CD4-positive, CD25-positive, alpha-beta regulatory T cell (primary cell): ENCODE results near the gene WFDC1. TPM values are rescaled to one million over a fixed set of nuclear protein-coding genes. Genes with fewer than 3 reads are reported as not detected.

Source experiments
- ATAC-seq, 2 donors: fragments of 150-1000 bp; cut with Tn5 transposase; one replicate each; pipeline ENCODE4 v1.10.0; 2021; ENCODE audit warnings: low read depth in 2 of 2, moderate number of reproducible peaks in 2 of 2, moderate library complexity in 1 of 2
- DNase-seq, 3 donors: peaks; one replicate each; pipeline versions ENCODE4 v3.0.0 to v3.0.0-alpha.2; 2012 to 2022; ENCODE audit warnings: mixed read lengths in 1 of 3
- H3K27ac ChIP-seq: one replicate; pipeline ENCODE4 v1.7.0; 2013; ENCODE audit warnings: mild to moderate bottlenecking, low read length; ENCODE audit not compliant: insufficient read depth, poor library complexity, severe bottlenecking
- H3K27me3 ChIP-seq: one replicate; pipeline ENCODE4 v1.7.0; 2013; ENCODE audit warnings: low read length; ENCODE audit not compliant: control insufficient read depth, insufficient read depth
- H3K36me3 ChIP-seq: one replicate; pipeline ENCODE4 v1.7.0; 2013; ENCODE audit warnings: mild to moderate bottlenecking, low read length, moderate library complexity; ENCODE audit not compliant: control insufficient read depth, insufficient read depth
- H3K4me1 ChIP-seq: 2 replicates; pipeline ENCODE4 v1.7.0; 2013; ENCODE audit warnings: mild to moderate bottlenecking, low read length; ENCODE audit not compliant: insufficient read depth, control insufficient read depth, poor library complexity, severe bottlenecking
- H3K4me3 ChIP-seq: one replicate; pipeline ENCODE4 v1.7.0; 2013; ENCODE audit warnings: low read depth, mild to moderate bottlenecking, low read length, moderate library complexity
- H3K9me3 ChIP-seq, 2 experiments: 1 replicate in 1 of 2; 2 replicates in 1 of 2; pipeline ENCODE4 v1.7.0; 2013; ENCODE audit warnings: low read length in 2 of 2, mild to moderate bottlenecking in 1 of 2, moderate library complexity in 1 of 2; ENCODE audit not compliant: control insufficient read depth in 2 of 2
- H3K27ac Mint-ChIP-seq, 3 donors: one replicate each; pipeline ENCODE4 v1.8.0; 2020 to 2022; ENCODE audit warnings: mild to moderate bottlenecking in 3 of 3, mixed read lengths in 3 of 3, moderate library complexity in 2 of 3
- H3K27me3 Mint-ChIP-seq: one replicate; pipeline ENCODE4 v1.8.0; 2022; ENCODE audit warnings: mild to moderate bottlenecking, mixed read lengths
- H3K36me3 Mint-ChIP-seq: one replicate; pipeline ENCODE4 v1.8.0; 2020; ENCODE audit warnings: mixed read lengths
- H3K4me1 Mint-ChIP-seq, 4 donors: one replicate each; pipeline ENCODE4 v1.8.0; 2020 to 2022; ENCODE audit warnings: mixed read lengths in 4 of 4, mild to moderate bottlenecking in 1 of 4
- H3K4me3 Mint-ChIP-seq, 4 donors: one replicate each; pipeline ENCODE4 v1.8.0; 2020 to 2022; ENCODE audit warnings: mild to moderate bottlenecking in 4 of 4, mixed read lengths in 4 of 4, moderate library complexity in 3 of 4
- H3K9me3 Mint-ChIP-seq, 7 donors: one replicate each; pipeline ENCODE4 v1.8.0; 2020 to 2022; ENCODE audit warnings: mixed read lengths in 7 of 7, mild to moderate bottlenecking in 3 of 7, moderate library complexity in 2 of 7
- polyA plus RNA-seq, 4 donors: library from polyadenylated mRNA; unstranded; fragments of 300-500 nt; fragmentation: Illumina TruSeq; gene quantifications; one replicate each; pipeline ENCODE4 v1.2.3, GENCODE V29; 2021
- total RNA-seq: library from RNA; stranded (reverse); gene quantifications from one replicate; pipeline ENCODE4 v1.2.3, GENCODE V29; 2022

Gene WFDC1
- total and polyA plus RNA-seq, 5 donors from 2014 or later: not detected

- H3K27ac ChIP-seq: no peak within 1 kb of the TSS
- H3K4me1 Mint-ChIP-seq: peaks cover 0 to 18% (median 2%) of the 10 kb centered on the region in 4 donors
- H3K27me3 Mint-ChIP-seq: peaks cover 59% of the 10 kb centered on the region
- H3K36me3 ChIP-seq: no peaks in the 10 kb centered on the region
- no peak for DNase-seq
- ATAC-seq: no peak
- H3K4me1 ChIP-seq: peaks cover 4% of the 10 kb centered on the region
- peak within 1 kb of the TSS in 1 of 4 donors; percentile 65 for H3K4me3 Mint-ChIP-seq
- H3K27me3 ChIP-seq: peaks cover 16% of the 10 kb centered on the region
- H3K27ac Mint-ChIP-seq: no peak within 1 kb of the TSS
- no peaks in the 10 kb centered on the region for H3K36me3 Mint-ChIP-seq
- peaks cover 0 to 2% (median 0%) of the 10 kb centered on the region in 7 donors for H3K9me3 Mint-ChIP-seq
- no peak within 1 kb of the TSS for H3K4me3 ChIP-seq
- no peaks in the 10 kb centered on the region for H3K9me3 ChIP-seq
These were observed 73.8 kb downstream of the WFDC1 start, which contains the start of gene ATP2C2 for GRCh38 chr16:84368308-84368996. ATP2C2 (plus strand) TSS chr16:84368538; CDS start chr16:84368616, 78 bp downstream.

DNA sequence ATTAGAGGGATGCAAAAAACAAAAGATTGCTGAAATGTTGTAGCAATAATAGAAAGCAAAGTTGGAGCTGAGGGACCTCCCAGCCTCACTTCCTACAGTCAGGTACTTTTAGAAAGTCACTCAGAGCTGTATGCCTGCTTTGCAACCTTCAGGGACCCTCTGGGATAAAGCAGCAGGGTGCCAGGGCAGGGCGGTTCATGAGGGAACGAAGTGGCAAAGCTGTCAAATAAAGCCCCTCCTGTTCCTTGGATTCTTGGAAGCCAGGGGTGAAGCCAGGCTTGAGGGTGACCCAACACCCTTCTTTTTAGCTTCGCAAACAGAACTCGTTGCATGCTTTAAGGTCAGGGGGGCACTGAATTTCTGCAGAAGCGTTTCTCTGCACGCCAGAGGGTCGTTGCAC lies 74.4 kb downstream of the WFDC1 start:
- no peaks in the 10 kb centered on the region for H3K9me3 ChIP-seq
- H3K4me3 ChIP-seq: no peak overlapping the region
- no peak overlapping the region for H3K27ac Mint-ChIP-seq
- H3K27me3 Mint-ChIP-seq: peaks cover 58% of the 10 kb centered on the region
- H3K36me3 Mint-ChIP-seq: no peaks in the 10 kb centered on the region
- H3K36me3 ChIP-seq: no peaks in the 10 kb centered on the region
- no peak overlapping the region for H3K4me3 Mint-ChIP-seq
- ATAC-seq (no peak), DNase-seq (no peak)
- H3K4me1 ChIP-seq: peaks cover 4% of the 10 kb centered on the region
- peaks cover 0 to 18% (median 2%) of the 10 kb centered on the region in 4 donors for H3K4me1 Mint-ChIP-seq
- H3K27ac ChIP-seq: no peak overlapping the region
- H3K9me3 Mint-ChIP-seq: peaks cover 0 to 2% (median 0%) of the 10 kb centered on the region in 7 donors
- H3K27me3 ChIP-seq: peaks cover 16% of the 10 kb centered on the region

DNA sequence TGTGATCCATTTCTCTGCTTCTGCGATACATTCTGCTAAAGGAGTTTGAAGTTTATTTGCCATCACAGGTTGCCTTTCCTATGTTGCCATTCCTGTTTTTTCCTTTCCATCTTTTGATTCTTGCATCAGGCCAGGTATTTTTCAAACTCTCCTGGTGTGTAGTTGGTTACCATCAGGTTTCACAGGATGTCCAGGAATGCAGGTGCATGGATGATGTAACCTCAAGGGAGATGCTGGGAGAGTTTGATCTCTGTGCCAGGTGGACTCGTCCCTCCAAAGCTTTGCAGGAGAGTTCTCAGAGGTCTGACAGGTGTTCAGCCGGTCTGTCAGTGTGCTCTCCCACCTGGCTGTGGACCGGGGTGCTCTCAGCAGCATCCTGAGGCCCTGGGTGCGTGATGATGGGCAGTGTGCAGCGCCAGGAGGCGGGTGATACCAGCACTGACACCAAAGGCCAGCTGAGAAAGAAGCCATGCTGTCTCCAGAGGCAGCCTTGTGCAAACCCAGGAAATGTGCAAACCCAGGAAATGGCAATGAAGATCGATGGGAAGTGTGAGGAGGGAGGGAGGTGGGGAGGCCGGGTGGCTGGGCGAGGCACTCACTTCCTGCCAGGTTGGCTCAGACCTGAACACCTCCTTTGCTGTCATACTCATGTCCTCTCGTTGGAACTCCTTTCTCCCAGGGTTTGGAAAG lies 75.4 kb downstream of the WFDC1 start:
- ATAC-seq: no peak
- H3K27me3 Mint-ChIP-seq: peaks cover 53% of the 10 kb centered on the region

DNA sequence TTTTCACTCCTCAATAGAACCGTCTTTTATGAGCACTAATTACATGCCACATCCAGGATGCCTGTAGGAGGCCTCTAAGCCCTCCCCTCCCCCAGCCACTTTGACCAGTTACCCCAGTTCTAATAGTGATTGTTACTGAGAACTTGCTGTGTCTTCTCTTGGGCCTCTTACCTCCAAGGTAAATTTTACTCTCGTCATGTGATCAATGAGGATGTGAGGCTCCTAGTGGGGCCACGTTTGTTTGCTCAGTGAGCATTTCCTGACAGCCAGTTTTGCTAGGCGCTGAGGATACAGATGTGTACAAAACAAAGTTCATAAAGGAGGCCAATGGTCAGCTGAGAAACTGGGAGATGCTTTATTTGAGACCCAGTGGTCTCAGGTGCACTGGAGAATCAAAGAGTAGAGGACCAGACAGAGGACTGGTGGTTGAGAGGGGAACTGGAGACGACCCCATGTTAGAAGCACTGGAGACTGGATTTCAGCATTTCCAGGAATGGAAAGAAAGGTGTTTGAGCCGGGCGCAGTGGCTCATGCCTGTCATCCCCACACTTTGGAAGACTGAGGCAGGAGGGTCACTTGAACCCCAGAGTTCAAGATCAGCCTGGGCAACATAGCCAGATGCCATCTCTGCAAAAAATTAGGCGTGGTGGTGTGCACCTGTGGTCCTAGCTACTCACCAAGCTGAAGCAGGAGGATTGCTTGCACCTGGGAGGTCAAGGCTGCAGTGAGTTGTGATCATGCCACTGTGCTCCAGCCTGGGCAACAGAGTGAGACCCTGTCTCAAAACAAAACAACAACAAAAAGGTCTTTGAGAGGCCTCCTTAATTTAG lies 76.3 kb downstream of the WFDC1 start:
- no peaks in the 10 kb centered on the region for H3K36me3 Mint-ChIP-seq
- Histone ChIP-seq H3K27me3 (peaks cover 15% of the 10 kb centered on the region), H3K27ac (no peak overlapping the region), H3K4me3 (no peak overlapping the region), H3K9me3 (no peaks in the 10 kb centered on the region), H3K36me3 (no peaks in the 10 kb centered on the region), H3K4me1 (peaks cover 4% of the 10 kb centered on the region)
- H3K4me1 Mint-ChIP-seq: peaks cover 0 to 18% (median 2%) of the 10 kb centered on the region in 4 donors
- DNase-seq (no peak), ATAC-seq (no peak)
- H3K27me3 Mint-ChIP-seq: peaks cover 51% of the 10 kb centered on the region
- H3K4me3 Mint-ChIP-seq: no peak overlapping the region
- peaks cover 0 to 2% (median 0%) of the 10 kb centered on the region in 7 donors for H3K9me3 Mint-ChIP-seq
- no peak overlapping the region for H3K27ac Mint-ChIP-seq

More for the DNA sequence above, 75.4 kb downstream of the WFDC1 start:
- Mint-ChIP-seq H3K36me3 (no peaks in the 10 kb centered on the region), H3K27ac (no peak overlapping the region), H3K4me3 (no peak overlapping the region), H3K4me1 (peaks cover 0 to 18% (median 2%) of the 10 kb centered on the region in 4 donors), H3K9me3 (peaks cover 0 to 2% (median 0%) of the 10 kb centered on the region in 7 donors)
- peak in 1 of 3 donors; percentile 6 for DNase-seq
- Histone ChIP-seq H3K4me3 (no peak overlapping the region), H3K4me1 (peaks cover 4% of the 10 kb centered on the region), H3K27me3 (peaks cover 16% of the 10 kb centered on the region), H3K36me3 (no peaks in the 10 kb centered on the region), H3K27ac (no peak overlapping the region), H3K9me3 (no peaks in the 10 kb centered on the region)

- H3K4me1 Mint-ChIP-seq: peaks cover 0 to 18% (median 2%) of the 10 kb centered on the region in 4 donors
These were observed 76.8 kb downstream of the WFDC1 start for GRCh38 chr16:84371553-84371865.

GRCh38 chr16:84373907-84374489 lies 79.3 kb downstream of the WFDC1 start:
- Histone ChIP-seq H3K9me3 (no peaks in the 10 kb centered on the region), H3K27ac (no peak overlapping the region), H3K4me3 (no peak overlapping the region), H3K27me3 (peaks cover 14% of the 10 kb centered on the region), H3K4me1 (peaks cover 2% of the 10 kb centered on the region), H3K36me3 (no peaks in the 10 kb centered on the region)
- DNase-seq: no peak
- Mint-ChIP-seq H3K27ac (no peak overlapping the region), H3K4me3 (no peak overlapping the region), H3K4me1 (peaks cover 0 to 9% (median 1%) of the 10 kb centered on the region in 4 donors), H3K9me3 (no peaks in the 10 kb centered on the region), H3K36me3 (no peaks in the 10 kb centered on the region), H3K27me3 (peaks cover 34% of the 10 kb centered on the region)
- ATAC-seq: no peak

More at GRCh38 chr16:84371553-84371865, 76.8 kb downstream of the WFDC1 start:
- Mint-ChIP-seq H3K27me3 (peaks cover 45% of the 10 kb centered on the region), H3K9me3 (peaks cover 0 to 2% (median 0%) of the 10 kb centered on the region in 7 donors), H3K36me3 (no peaks in the 10 kb centered on the region), H3K4me3 (no peak overlapping the region), H3K27ac (no peak overlapping the region)
- ATAC-seq (no peak), DNase-seq (no peak)
- Histone ChIP-seq H3K4me1 (peaks cover 4% of the 10 kb centered on the region), H3K27ac (no peak overlapping the region), H3K27me3 (peaks cover 14% of the 10 kb centered on the region), H3K9me3 (no peaks in the 10 kb centered on the region), H3K36me3 (no peaks in the 10 kb centered on the region), H3K4me3 (no peak overlapping the region)

DNA sequence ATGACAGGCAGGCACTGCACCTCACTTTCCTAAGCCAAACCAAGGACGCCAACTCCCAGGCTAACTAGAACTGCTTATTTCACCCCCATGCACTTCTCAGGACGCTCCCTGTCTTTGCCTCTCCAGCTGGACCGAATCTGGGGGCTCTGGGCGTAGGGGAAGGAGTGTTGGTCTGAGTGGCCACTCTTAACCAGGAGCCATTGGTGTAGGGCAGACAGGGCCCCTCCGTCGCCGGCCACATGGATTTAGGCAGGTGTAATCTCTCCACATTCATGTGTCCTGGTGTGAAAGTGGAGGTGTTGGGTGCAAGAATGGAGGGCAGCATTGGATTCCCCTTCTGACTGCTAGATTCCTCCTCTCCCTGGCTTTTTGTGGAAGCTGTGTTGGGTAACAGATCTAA lies 83.4 kb downstream of the WFDC1 start:
- ATAC-seq: no peak
- H3K27me3 ChIP-seq: peaks cover 3% of the 10 kb centered on the region
- no peaks in the 10 kb centered on the region for H3K4me1 ChIP-seq
- Mint-ChIP-seq H3K27ac (no peak overlapping the region), H3K36me3 (no peaks in the 10 kb centered on the region), H3K9me3 (no peaks in the 10 kb centered on the region), H3K4me3 (no peak overlapping the region), H3K27me3 (peaks cover 23% of the 10 kb centered on the region), H3K4me1 (peaks cover 0 to 7% (median 0%) of the 10 kb centered on the region in 4 donors)
- H3K27ac ChIP-seq: no peak overlapping the region
- no peaks in the 10 kb centered on the region for H3K36me3 ChIP-seq
- no peak for DNase-seq
- H3K4me3 ChIP-seq: no peak overlapping the region
- H3K9me3 ChIP-seq: no peaks in the 10 kb centered on the region
